Hematopoietic multipotent progenitor cell treated with erythropoietin and hydrocortisone succinate and interleukin-3 and kit ligand, for 17 days (in vitro differentiated cells): ENCODE measurements around the gene MTCH2.

Experiments
- DNase-seq: peaks from one replicate; pipeline ENCODE4 v3.0.0-alpha.2; 2015; ENCODE audit warnings: low spot score

MTCH2 gene

GRCh38 chr11:47589977-47590861, 52.1 kb downstream of the MTCH2 start:
- DNase-seq: no peak

GRCh38 chr11:47589584-47589976, 52.8 kb downstream of the MTCH2 start:
- no peak for DNase-seq

- no peak for DNase-seq
Observed at GRCh38 chr11:47589118-47589517, 53.2 kb downstream of the MTCH2 start.

- DNase-seq: no peak
Observed at GRCh38 chr11:47587723-47588326, 54.5 kb downstream of the MTCH2 start.

- DNase-seq: no peak
Observed at GRCh38 chr11:47587039-47587716, 55.2 kb downstream of the MTCH2 start.

- DNase-seq: no peak
Observed at GRCh38 chr11:47586098-47586855, 56.1 kb downstream of the MTCH2 start, which contains the start of gene FAM180B. Gene FAM180B, plus strand, starts transcription at chr11:47586678. Its CDS starts 91 bp downstream, at chr11:47586769.

- DNase-seq: no peak
Observed at GRCh38 chr11:47583844-47584243, 58.5 kb downstream of the MTCH2 start.

GRCh38 chr11:47578524-47579494, 63.5 kb downstream of the MTCH2 start, which contains the start of the genes KBTBD4 and NDUFS3:
Gene KBTBD4, minus strand, starts transcription at chr11:47578970. Its CDS starts 19 bp downstream, at chr11:47578951.
Gene NDUFS3, plus strand, starts transcription at chr11:47579074. Its CDS starts 18 bp downstream, at chr11:47579092.
- DNase-seq: peak; percentile 95

- no peak for DNase-seq
Observed at GRCh38 chr11:47577460-47578041, 64.8 kb downstream of the MTCH2 start.

- DNase-seq: no peak
Observed at GRCh38 chr11:47573321-47573720, 69.0 kb downstream of the MTCH2 start.

GRCh38 chr11:47572715-47573255, 69.6 kb downstream of the MTCH2 start:
- no peak for DNase-seq

GRCh38 chr11:47571895-47572294, 70.5 kb downstream of the MTCH2 start:
- DNase-seq: no peak

- DNase-seq: no peak
Observed at GRCh38 chr11:47571357-47571729, 71.0 kb downstream of the MTCH2 start.

- no peak for DNase-seq
Observed at GRCh38 chr11:47570651-47571356, 71.6 kb downstream of the MTCH2 start.

- no peak for DNase-seq
Observed at GRCh38 chr11:47569646-47570045, 72.7 kb downstream of the MTCH2 start.
